DOHH2 (cell line): ENCODE measurements around the gene PTBP3.

Experiments
- H3F3A ChIP-seq: fragments of 200-600 bp; sonication (generic), shearing (Covaris generic); 2 replicates; pipeline ENCODE4 v1.6.0; 2016; ENCODE audit warnings: antibody characterized with exemption, mild to moderate bottlenecking; ENCODE audit not compliant: control insufficient read depth, insufficient read depth
- H3K27ac ChIP-seq: fragments of 200-600 bp; sonication (generic); 2 replicates; pipeline ENCODE4 v1.5.1; 2014; ENCODE audit warnings: low read depth, mild to moderate bottlenecking, low read length, moderate library complexity
- H3K27me3 ChIP-seq: fragments of 200-600 bp; sonication (generic); 2 replicates; pipeline ENCODE4 v1.6.1; 2014; ENCODE audit warnings: mild to moderate bottlenecking, low read length, mixed read lengths; ENCODE audit not compliant: control insufficient read depth
- H3K36me3 ChIP-seq: fragments of 200-600 bp; sonication (generic); 2 replicates; pipeline ENCODE4 v1.6.1; 2014; ENCODE audit warnings: mild to moderate bottlenecking, low read length, moderate library complexity, mixed read lengths; ENCODE audit not compliant: control insufficient read depth
- H3K4me1 ChIP-seq: fragments of 200-600 bp; sonication (generic); 2 replicates; pipeline ENCODE4 v1.6.1; 2014; ENCODE audit warnings: mild to moderate bottlenecking, low read length, mixed read lengths; ENCODE audit not compliant: control insufficient read depth
- H3K4me2 ChIP-seq: fragments of 200-600 bp; sonication (generic); 2 replicates; pipeline ENCODE4 v1.6.0; 2014; ENCODE audit warnings: mild to moderate bottlenecking, low read length, moderate library complexity
- H3K4me3 ChIP-seq: fragments of 200-600 bp; sonication (generic); 2 replicates; pipeline ENCODE4 v1.5.1; 2014; ENCODE audit warnings: mild to moderate bottlenecking, low read length, mixed read lengths
- H3K79me2 ChIP-seq: fragments of 200-600 bp; sonication (generic); 2 replicates; pipeline ENCODE4 v1.6.1; 2014; ENCODE audit warnings: mild to moderate bottlenecking, low read length, mixed read lengths; ENCODE audit not compliant: control insufficient read depth
- H3K9me2 ChIP-seq: fragments of 200-600 bp; sonication (generic); replicated peaks from 2 replicates; pipeline ENCODE4 v1.6.1; 2014; ENCODE audit warnings: mild to moderate bottlenecking, low read length, mixed read lengths; ENCODE audit not compliant: control insufficient read depth
- H3K9me3 ChIP-seq: fragments of 200-600 bp; sonication (generic); 2 replicates; pipeline ENCODE4 v1.6.1; 2014; ENCODE audit warnings: antibody characterized with exemption, low read length, mixed read lengths; ENCODE audit not compliant: control insufficient read depth, insufficient read depth
- H4K20me1 ChIP-seq: fragments of 200-600 bp; sonication (generic); 2 replicates; pipeline ENCODE4 v1.6.0; 2014; ENCODE audit warnings: low read depth, mild to moderate bottlenecking, antibody characterized with exemption, low read length, moderate library complexity; ENCODE audit not compliant: control insufficient read depth, insufficient read depth
- CTCF ChIP-seq: fragments of 200-600 bp; sonication (generic); IDR thresholded peaks from one replicate; pipeline ENCODE4 v1.5.1; 2014; ENCODE audit warnings: antibody characterized with exemption, mild to moderate bottlenecking, low read depth, low read length; ENCODE audit not compliant: poor library complexity, severe bottlenecking
- EZH2phosphoT487 ChIP-seq: fragments of 200-600 bp; sonication (generic); IDR thresholded peaks from 2 replicates; pipeline ENCODE4 v1.6.1; 2017; ENCODE audit warnings: borderline replicate concordance, mild to moderate bottlenecking, antibody characterized with exemption, low read length, moderate library complexity, mixed read lengths

PTBP3 gene

GRCh38 chr9:112315331-112316257 lies 17.8 kb downstream of the PTBP3 start:
- no peaks in the 10 kb centered on the region for H3K27me3 ChIP-seq
- H3K36me3 ChIP-seq, result peaks cover 3% of the 10 kb centered on the region
- H3K4me2 ChIP-seq, result no peak overlapping the region
- H3F3A ChIP-seq, result no peaks in the 10 kb centered on the region
- TF ChIP-seq EZH2phosphoT487 (no peak), CTCF (no peak)
- H4K20me1 ChIP-seq, result 0 out of 2 replicates have a peak, but pooled peaks cover 15% of the 10 kb centered on the region
- H3K27ac ChIP-seq, result no peak overlapping the region
- H3K9me2 ChIP-seq, result no peaks in the 10 kb centered on the region
- H3K9me3 ChIP-seq, result no peaks in the 10 kb centered on the region
- no peak overlapping the region for H3K4me3 ChIP-seq
- H3K4me1 ChIP-seq, result no peaks in the 10 kb centered on the region
- peaks cover 97% of the 10 kb centered on the region for H3K79me2 ChIP-seq

GRCh38 chr9:112312139-112312538 lies 21.3 kb downstream of the PTBP3 start:
- no peaks in the 10 kb centered on the region for H3K36me3 ChIP-seq
- H3K79me2 ChIP-seq, result peaks cover 96% of the 10 kb centered on the region
- 0 out of 2 replicates have a peak, but pooled peaks cover 15% of the 10 kb centered on the region for H4K20me1 ChIP-seq
- H3F3A ChIP-seq, result no peaks in the 10 kb centered on the region
- no peak overlapping the region for H3K4me2 ChIP-seq
- no peaks in the 10 kb centered on the region for H3K27me3 ChIP-seq
- no peaks in the 10 kb centered on the region for H3K4me1 ChIP-seq
- TF ChIP-seq CTCF, result no peak
- no peak for TF ChIP-seq EZH2phosphoT487
- no peaks in the 10 kb centered on the region for H3K9me2 ChIP-seq
- no peak overlapping the region for H3K4me3 ChIP-seq
- no peaks in the 10 kb centered on the region for H3K9me3 ChIP-seq
- no peak overlapping the region for H3K27ac ChIP-seq

- Histone ChIP-seq H3K79me2 (peaks cover 95% of the 10 kb centered on the region), H3K4me3 (no peak overlapping the region)
Measured at GRCh38 chr9:112311497-112311896, 21.9 kb downstream of the PTBP3 start.

More at GRCh38 chr9:112311497-112311896, 21.9 kb downstream of the PTBP3 start:
- H3K4me2 ChIP-seq, result no peak overlapping the region
- no peaks in the 10 kb centered on the region for H3K9me3 ChIP-seq
- H3K4me1 ChIP-seq, result no peaks in the 10 kb centered on the region
- no peaks in the 10 kb centered on the region for H3K27me3 ChIP-seq
- no peaks in the 10 kb centered on the region for H3K9me2 ChIP-seq
- no peaks in the 10 kb centered on the region for H3K36me3 ChIP-seq
- H3K27ac ChIP-seq, result no peak overlapping the region
- TF ChIP-seq CTCF (no peak), EZH2phosphoT487 (no peak)
- 0 out of 2 replicates have a peak, but pooled peaks cover 15% of the 10 kb centered on the region for H4K20me1 ChIP-seq
- H3F3A ChIP-seq, result no peaks in the 10 kb centered on the region
